Measurements from ENCODE around the gene DLG2.

Gene DLG2

DNA sequence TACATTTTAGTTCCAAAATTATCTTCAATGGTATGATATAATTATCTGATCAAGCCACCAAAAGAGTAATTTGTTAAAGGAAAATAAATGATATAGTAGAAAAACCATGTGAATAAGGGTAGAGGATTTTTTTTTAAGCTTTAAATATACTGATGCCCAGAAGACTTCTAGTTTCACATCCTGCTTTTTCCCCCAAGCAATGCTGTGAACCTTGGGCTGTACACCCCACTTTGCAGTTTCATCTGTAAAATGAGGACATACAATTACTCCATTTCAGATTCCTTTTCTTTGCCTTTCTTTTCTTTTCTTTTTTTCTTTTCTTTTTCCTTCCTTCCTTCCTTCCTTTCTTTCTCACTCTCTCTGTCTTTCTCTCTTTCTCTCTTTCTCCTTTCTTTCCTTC lies 1125.4 kb downstream of the DLG2 start:
- no peaks in the 10 kb centered on the region for H3K9me3 Mint-ChIP-seq
- no peak overlapping the region for H3K4me3 Mint-ChIP-seq
- no peak overlapping the region for H3K27ac Mint-ChIP-seq
- H3K36me3 Mint-ChIP-seq (ENCODE audit: low read depth) = no peaks in the 10 kb centered on the region
- H3K4me1 Mint-ChIP-seq (ENCODE audit: low read depth) = no peaks in the 10 kb centered on the region
- no peaks in the 10 kb centered on the region for H3K27me3 Mint-ChIP-seq (ENCODE audit: low read depth)
- DNase-seq (ENCODE audit: low spot score) = no peak

DNA sequence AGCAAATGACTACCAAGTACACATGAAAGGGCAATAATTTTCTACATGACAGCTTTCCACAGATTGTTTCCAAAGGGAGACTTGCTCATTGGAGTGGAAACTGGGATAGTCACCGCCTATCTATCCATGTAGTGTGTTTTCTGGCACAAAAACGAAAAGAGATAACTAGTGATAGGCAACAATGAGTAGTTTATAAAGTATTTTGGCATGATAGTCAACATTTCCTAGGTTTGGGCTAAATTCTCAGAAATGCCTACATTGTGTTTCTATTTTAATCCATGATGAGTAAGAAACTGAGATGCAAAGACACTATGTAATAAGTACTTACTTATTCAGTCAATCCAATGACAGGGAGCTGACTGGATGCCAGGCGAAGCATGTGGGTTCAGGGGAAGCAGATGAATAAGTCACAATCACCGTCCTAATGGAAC lies 1129.1 kb downstream of the DLG2 start:
- Mint-ChIP-seq H3K36me3 (ENCODE audit: low read depth) (no peaks in the 10 kb centered on the region), H3K27me3 (ENCODE audit: low read depth) (no peaks in the 10 kb centered on the region), H3K9me3 (no peaks in the 10 kb centered on the region), H3K27ac (no peak overlapping the region), H3K4me1 (ENCODE audit: low read depth) (no peaks in the 10 kb centered on the region), H3K4me3 (no peak overlapping the region)
- no peak for DNase-seq (ENCODE audit: low spot score)

DNA sequence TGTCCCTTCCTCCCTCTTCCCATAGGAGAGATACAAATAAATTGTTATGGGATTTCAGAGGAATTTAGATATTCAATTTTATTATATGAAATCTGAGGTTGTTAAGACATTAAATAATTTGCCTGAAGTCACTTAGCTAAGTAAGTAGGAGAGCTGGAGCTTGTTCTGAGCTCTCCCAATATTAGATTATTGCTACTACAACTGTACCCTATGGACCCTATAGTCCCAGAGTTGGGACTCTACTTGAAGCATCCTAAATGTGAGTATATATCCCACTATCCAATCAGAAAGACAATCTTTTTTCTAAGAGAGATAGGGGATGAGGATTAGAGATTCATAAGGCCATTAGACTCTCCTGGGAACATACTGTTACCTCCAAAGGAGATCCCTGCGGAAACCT lies 1130.0 kb downstream of the DLG2 start:
- no peak overlapping the region for H3K4me3 Mint-ChIP-seq
- no peak overlapping the region for H3K27ac Mint-ChIP-seq
- H3K9me3 Mint-ChIP-seq = no peaks in the 10 kb centered on the region
- no peak for DNase-seq (ENCODE audit: low spot score)
- no peaks in the 10 kb centered on the region for H3K4me1 Mint-ChIP-seq (ENCODE audit: low read depth)
- no peaks in the 10 kb centered on the region for H3K27me3 Mint-ChIP-seq (ENCODE audit: low read depth)
- H3K36me3 Mint-ChIP-seq (ENCODE audit: low read depth) = no peaks in the 10 kb centered on the region

DNA sequence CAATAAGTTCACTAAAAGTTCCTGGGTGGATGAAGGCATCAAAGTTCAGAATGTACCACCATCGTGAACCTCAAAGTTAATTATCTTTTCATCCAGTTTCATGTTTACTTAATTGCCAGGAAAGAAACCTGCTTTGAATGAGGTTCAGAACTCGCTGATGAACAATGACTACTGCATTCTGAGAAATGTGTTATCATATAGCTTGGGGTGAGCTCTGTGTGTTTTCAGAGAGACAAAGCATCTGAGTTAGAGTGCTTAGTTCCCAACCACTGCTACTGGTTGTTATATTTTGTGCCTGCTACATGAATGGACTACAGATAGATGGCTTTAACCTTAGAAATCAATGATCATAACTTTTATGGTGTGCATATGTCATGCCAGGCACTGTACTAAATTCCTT lies 1131.0 kb downstream of the DLG2 start:
- Mint-ChIP-seq H3K4me3 (no peak overlapping the region), H3K9me3 (no peaks in the 10 kb centered on the region), H3K4me1 (ENCODE audit: low read depth) (no peaks in the 10 kb centered on the region), H3K27me3 (ENCODE audit: low read depth) (no peaks in the 10 kb centered on the region), H3K27ac (no peak overlapping the region), H3K36me3 (ENCODE audit: low read depth) (no peaks in the 10 kb centered on the region)
- no peak for DNase-seq (ENCODE audit: low spot score)

DNA sequence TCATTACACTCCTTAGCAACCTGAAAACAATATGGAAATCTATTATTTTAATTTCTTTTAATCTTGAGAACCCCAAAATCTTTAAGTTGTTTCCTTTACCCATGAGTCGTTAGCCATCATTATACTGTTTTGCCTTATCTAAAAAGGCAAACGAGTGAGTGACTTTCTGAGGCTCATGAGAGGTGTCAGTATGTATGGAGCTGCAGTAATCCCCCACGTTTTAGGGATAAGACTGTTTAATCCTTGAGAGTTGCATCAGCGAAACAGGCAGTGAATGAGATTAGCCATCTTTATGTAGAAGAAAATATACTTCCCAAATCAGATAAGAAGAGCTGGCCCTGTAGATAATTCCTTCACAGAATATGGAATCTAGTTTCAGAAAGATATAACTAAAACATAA lies 1147.0 kb downstream of the DLG2 start:
- Mint-ChIP-seq H3K27ac (no peak overlapping the region), H3K4me3 (no peak overlapping the region), H3K36me3 (ENCODE audit: low read depth) (no peaks in the 10 kb centered on the region), H3K27me3 (ENCODE audit: low read depth) (no peaks in the 10 kb centered on the region), H3K9me3 (peaks cover 7% of the 10 kb centered on the region), H3K4me1 (ENCODE audit: low read depth) (no peaks in the 10 kb centered on the region)
- DNase-seq (ENCODE audit: low spot score) = no peak

DNA sequence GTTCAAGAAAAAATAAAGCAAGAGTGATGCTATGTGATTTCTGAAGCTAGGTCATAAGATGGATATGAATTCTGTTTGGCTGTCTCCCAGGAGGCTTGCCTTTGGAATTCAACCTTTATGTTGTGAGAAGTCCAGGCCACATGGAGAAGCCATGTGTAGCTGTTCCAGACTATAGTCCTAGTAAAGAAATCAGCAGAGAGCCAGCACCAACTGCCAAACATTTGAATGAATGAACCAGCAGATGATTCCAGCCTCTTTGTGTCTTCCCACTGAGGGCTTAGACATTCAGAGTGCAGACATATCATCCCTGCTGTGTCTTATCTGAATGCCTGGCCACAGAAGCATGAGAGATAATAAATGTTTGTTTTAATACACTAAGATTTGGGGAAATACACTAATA lies 1150.6 kb downstream of the DLG2 start:
- DNase-seq (ENCODE audit: low spot score) = no peak
- peaks cover 6% of the 10 kb centered on the region for H3K9me3 Mint-ChIP-seq
- no peak overlapping the region for H3K4me3 Mint-ChIP-seq
- no peak overlapping the region for H3K27ac Mint-ChIP-seq
- H3K36me3 Mint-ChIP-seq (ENCODE audit: low read depth) = no peaks in the 10 kb centered on the region
- H3K4me1 Mint-ChIP-seq (ENCODE audit: low read depth) = no peaks in the 10 kb centered on the region
- H3K27me3 Mint-ChIP-seq (ENCODE audit: low read depth) = no peaks in the 10 kb centered on the region

DNA sequence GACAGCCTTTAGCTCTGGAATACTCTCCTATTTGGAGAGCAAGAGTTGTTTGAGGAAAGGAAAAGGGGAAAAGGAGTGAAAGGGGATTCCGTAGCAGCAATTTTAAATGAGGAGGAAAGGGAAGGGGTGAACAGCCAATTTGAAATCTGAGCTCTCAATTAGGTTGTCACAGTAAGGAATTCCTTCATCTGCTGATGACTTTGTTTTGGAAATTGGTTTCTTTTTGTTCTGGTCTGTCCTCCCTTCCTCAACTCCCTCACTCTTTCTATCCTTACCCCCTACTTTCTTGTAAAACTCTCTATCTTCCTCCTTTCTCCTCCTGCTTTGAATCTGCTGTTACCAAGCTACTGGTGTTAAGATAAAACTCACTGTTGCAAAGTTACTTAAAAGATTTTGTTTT lies 1155.6 kb downstream of the DLG2 start:
- Mint-ChIP-seq H3K27me3 (ENCODE audit: low read depth) (no peaks in the 10 kb centered on the region), H3K27ac (no peak overlapping the region), H3K4me1 (ENCODE audit: low read depth) (no peaks in the 10 kb centered on the region), H3K9me3 (no peaks in the 10 kb centered on the region), H3K4me3 (no peak overlapping the region), H3K36me3 (ENCODE audit: low read depth) (no peaks in the 10 kb centered on the region)
- no peak for DNase-seq (ENCODE audit: low spot score)

DNA sequence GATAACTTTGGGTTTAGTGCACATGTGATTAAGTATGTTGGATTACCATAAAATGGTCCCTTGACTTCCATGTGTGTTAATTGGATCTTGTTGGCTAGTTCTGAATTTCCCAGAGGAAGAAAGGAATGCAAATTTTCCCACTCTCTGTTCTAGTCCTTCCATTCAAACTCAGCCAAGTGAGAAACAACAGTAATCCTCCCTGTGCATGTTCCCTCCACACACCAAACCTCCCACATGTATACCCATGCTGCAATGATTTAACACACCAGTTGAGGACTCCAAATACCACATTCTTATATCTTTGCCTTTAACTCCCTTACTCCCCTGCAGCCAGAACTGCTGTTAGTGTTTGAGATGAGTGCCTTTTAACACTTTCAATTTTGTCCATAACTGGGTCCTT lies 1158.9 kb downstream of the DLG2 start:
- Mint-ChIP-seq H3K4me1 (ENCODE audit: low read depth) (no peaks in the 10 kb centered on the region), H3K36me3 (ENCODE audit: low read depth) (no peaks in the 10 kb centered on the region), H3K9me3 (no peaks in the 10 kb centered on the region), H3K27ac (no peak overlapping the region), H3K27me3 (ENCODE audit: low read depth) (no peaks in the 10 kb centered on the region), H3K4me3 (no peak overlapping the region)
- DNase-seq (ENCODE audit: low spot score) = no peak

DNA sequence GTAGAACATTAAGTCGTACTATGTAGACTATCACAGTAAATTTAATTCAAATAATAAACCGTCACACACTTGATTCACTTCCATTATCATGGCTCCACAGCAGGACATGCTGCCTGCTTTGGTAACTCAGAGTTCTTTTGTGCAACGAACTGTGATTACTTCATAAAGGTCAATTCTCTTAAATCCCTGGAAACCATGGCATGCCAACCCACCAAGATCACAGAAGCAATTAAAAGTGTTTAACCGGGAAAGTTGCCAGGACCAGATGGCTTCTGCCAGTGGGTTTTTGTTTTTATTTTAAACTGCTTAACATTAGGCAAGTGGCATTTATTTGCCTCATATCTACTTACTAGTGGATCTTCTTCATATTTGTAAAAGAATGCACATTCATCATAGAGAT lies 1162.1 kb downstream of the DLG2 start:
- no peaks in the 10 kb centered on the region for H3K27me3 Mint-ChIP-seq (ENCODE audit: low read depth)
- H3K4me3 Mint-ChIP-seq = no peak overlapping the region

DNA sequence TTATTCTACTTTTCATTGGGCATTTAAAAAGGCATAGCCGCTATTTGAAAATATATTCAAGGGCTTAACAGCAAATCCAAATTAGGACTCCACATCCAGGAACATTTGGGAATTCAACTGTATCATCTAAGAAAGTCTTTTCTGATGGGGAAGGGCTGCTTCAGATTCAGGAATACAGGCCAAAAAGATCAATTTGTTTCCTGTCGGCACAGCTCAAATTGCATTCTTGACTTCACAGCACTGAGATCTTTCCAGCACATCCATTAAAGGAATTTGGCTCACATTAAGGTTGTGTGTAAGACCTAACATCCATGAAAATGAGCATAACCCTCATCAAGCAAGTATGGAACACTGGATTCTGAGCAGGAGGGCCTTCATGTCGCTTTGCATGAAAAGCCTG lies 1171.5 kb downstream of the DLG2 start:
- Mint-ChIP-seq H3K27me3 (ENCODE audit: low read depth) (no peaks in the 10 kb centered on the region), H3K4me1 (ENCODE audit: low read depth) (no peaks in the 10 kb centered on the region), H3K9me3 (no peaks in the 10 kb centered on the region), H3K4me3 (no peak overlapping the region), H3K27ac (no peak overlapping the region), H3K36me3 (ENCODE audit: low read depth) (no peaks in the 10 kb centered on the region)
- no peak for DNase-seq (ENCODE audit: low spot score)

More for the DNA sequence above, 1162.1 kb downstream of the DLG2 start:
- Mint-ChIP-seq H3K9me3 (no peaks in the 10 kb centered on the region), H3K36me3 (ENCODE audit: low read depth) (no peaks in the 10 kb centered on the region), H3K4me1 (ENCODE audit: low read depth) (no peaks in the 10 kb centered on the region), H3K27ac (no peak overlapping the region)
- DNase-seq (ENCODE audit: low spot score) = no peak

DNA sequence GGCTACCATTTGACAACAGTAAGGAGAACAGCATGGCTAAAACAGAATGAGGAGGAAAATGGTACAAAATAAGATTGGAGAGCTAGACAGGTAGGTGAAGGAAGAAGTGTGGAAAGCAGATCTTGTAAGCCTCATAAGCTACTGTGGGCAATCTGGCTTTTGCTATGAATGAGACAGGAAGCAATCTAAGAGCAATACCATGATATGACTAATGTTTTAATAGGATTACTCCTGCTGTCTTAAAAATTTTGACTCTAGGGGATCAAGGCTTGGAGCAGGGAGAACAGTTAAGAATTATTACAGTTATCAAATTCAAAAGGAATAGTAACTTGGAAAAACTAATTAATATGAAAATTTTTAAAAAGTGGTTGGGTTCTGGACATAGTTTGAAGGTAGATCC lies 1174.9 kb downstream of the DLG2 start:
- no peaks in the 10 kb centered on the region for H3K36me3 Mint-ChIP-seq (ENCODE audit: low read depth)
- H3K27me3 Mint-ChIP-seq (ENCODE audit: low read depth) = no peaks in the 10 kb centered on the region
- DNase-seq (ENCODE audit: low spot score) = no peak
- H3K4me3 Mint-ChIP-seq = no peak overlapping the region
- H3K9me3 Mint-ChIP-seq = no peaks in the 10 kb centered on the region
- no peak overlapping the region for H3K27ac Mint-ChIP-seq
- no peaks in the 10 kb centered on the region for H3K4me1 Mint-ChIP-seq (ENCODE audit: low read depth)

DNA sequence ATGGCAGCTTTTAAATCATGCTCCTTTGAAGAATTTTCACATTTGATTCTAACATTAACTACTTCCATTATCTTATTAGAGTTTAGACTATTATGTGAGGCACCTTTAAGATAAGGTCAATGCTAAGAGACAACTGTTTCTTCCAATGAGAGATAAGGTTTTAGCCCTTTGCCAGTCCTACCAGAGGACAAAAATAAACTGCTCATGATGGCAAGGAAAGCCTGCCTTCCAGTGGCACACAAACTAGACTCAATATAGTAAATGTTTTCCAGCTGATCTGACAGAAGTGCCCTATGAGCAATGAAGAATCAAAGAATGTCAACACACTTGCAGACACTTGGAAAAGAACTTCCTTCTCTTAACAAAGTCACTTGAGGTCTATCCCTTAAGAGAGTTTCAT lies 1188.6 kb downstream of the DLG2 start:
- H3K9me3 Mint-ChIP-seq = peaks cover 8% of the 10 kb centered on the region

DNA sequence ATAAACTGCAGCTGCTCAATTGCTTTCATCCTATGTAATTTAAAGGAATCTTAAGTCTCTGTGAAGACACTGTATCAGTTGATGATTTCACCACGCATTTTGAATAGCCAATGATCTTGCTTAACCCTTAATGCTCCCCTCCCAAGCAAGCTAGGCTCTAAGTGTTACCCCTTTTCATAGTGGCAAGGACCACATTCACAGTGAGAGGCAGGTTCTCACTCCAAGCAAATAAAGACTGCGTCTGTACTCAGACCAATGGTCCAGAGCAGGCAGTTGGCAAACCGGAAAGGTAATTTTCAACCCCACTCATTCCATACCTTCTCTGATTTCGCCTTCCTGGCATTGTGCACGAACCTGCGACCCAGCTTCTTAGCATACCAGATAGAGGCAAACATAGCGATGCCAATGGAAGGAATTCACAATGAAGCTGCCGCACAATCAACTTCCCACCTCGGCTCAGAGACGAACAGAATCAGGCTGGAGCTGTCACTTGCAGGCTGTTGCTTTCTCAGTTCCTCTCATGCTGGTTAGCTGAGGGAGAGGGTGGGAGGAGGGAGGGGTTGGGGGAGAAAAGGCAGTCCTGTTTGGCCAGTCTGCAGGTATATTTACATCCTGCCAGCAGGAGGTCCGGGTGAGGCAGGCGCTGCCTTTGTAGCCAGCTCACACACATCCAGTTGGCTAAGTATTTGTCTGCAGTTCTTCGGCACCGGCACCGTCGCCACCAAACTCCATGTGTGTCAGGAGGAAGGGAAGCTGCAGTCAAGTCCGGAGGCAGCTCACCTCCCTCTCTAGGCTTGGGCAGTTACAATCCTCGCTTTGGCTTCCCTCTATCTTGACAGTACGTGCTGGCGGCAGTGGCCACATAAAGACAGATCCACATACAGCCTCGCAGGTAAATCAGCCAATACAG lies 1189.8 kb downstream of the DLG2 start:
- Mint-ChIP-seq H3K27me3 (ENCODE audit: low read depth) (no peaks in the 10 kb centered on the region), H3K4me1 (ENCODE audit: low read depth) (no peaks in the 10 kb centered on the region), H3K4me3 (no peak overlapping the region), H3K9me3 (peaks cover 7% of the 10 kb centered on the region), H3K36me3 (ENCODE audit: low read depth) (no peaks in the 10 kb centered on the region), H3K27ac (no peak overlapping the region)
- DNase-seq (ENCODE audit: low spot score) = no peak

More for the DNA sequence above, 1188.6 kb downstream of the DLG2 start:
- no peak overlapping the region for H3K27ac Mint-ChIP-seq
- no peaks in the 10 kb centered on the region for H3K36me3 Mint-ChIP-seq (ENCODE audit: low read depth)
- no peaks in the 10 kb centered on the region for H3K27me3 Mint-ChIP-seq (ENCODE audit: low read depth)
- DNase-seq (ENCODE audit: low spot score) = no peak
- H3K4me1 Mint-ChIP-seq (ENCODE audit: low read depth) = no peaks in the 10 kb centered on the region
- H3K4me3 Mint-ChIP-seq = no peak overlapping the region

DNA sequence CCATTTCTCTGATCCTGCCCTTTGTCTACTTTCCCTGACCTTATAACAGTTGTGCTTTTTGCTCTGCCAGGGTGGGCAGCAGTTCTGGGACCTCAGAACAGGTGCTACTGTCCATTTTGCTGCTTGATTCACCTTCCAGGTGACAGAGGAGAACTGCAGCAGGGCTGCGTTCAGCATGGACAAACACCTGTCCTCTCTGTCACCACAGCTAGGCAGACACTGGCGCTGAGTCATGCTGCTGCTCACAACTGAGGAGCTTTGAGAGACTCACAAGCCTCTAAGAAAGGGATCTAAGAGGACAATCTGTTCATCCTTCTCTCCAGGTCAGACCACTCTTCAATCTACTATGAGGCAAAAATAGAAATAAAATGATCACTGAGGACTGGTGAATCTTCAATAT lies 1196.5 kb downstream of the DLG2 start:
- Mint-ChIP-seq H3K27ac (no peak overlapping the region), H3K36me3 (ENCODE audit: low read depth) (no peaks in the 10 kb centered on the region), H3K4me3 (no peak overlapping the region), H3K9me3 (peaks cover 4% of the 10 kb centered on the region), H3K27me3 (ENCODE audit: low read depth) (no peaks in the 10 kb centered on the region), H3K4me1 (ENCODE audit: low read depth) (no peaks in the 10 kb centered on the region)
- no peak for DNase-seq (ENCODE audit: low spot score)

DNA sequence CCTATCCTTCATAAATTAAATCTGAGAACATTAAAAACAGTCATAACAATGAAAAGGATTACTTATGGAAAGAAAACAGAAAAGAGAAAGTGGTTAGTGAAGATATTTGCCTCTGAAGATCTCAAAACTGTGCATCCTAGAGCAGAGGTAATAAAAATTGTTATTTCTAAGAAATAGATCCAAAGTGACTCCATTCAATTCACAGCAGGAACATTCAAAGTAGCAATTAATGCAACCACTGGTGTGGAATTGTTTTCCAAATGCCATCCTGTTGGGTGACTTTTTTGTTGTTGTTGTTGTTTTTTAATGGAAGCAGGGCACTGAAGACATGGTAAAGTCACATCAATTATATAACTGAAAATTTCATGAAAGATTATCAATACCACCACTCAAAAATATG lies 1201.5 kb downstream of the DLG2 start:
- Mint-ChIP-seq H3K27ac (no peak overlapping the region), H3K4me3 (no peak overlapping the region), H3K9me3 (peaks cover 11% of the 10 kb centered on the region), H3K36me3 (ENCODE audit: low read depth) (no peaks in the 10 kb centered on the region), H3K4me1 (ENCODE audit: low read depth) (no peaks in the 10 kb centered on the region), H3K27me3 (ENCODE audit: low read depth) (no peaks in the 10 kb centered on the region)
- no peak for DNase-seq (ENCODE audit: low spot score)

Measured in T-helper 2 cell treated with Interferon-gamma antibody and Interleukin-4, amounts not matched to agents 5 μg/mL and 100 μg/mL, for 36 hours (primary cell).